Heart right ventricle (tissue), 16 donors: ENCODE measurements around the gene DHTKD1. TPM values are rescaled to one million over a fixed set of nuclear protein-coding genes. Genes with fewer than 3 reads are reported as not detected.
"Not testable (repeated sequence)": the region's sequence is repeated elsewhere in the genome, so short reads cannot be mapped to it uniquely, and the experiment has no call there.

Experiments used
- ATAC-seq, 8 donors: fragments of 200-7000 bp; cut with Tn5 transposase; one replicate each; pipeline ENCODE4 v1.9.1; 2020; ENCODE audit warnings: mild to moderate bottlenecking in 8 of 8, moderate library complexity in 8 of 8, moderate number of reproducible peaks in 1 of 8
- DNase-seq, 2 donors: peaks; one replicate each; pipeline ENCODE4 v3.0.0-alpha.2; 2020
- H3K27ac ChIP-seq, 10 donors: fragments of 200-600 bp; sonication (generic) in 2 of 10; one replicate each; pipeline versions ENCODE4 v1.5.0 to v1.8.0; 2020 to 2022; ENCODE audit warnings: mild to moderate bottlenecking in 3 of 10
- H3K27me3 ChIP-seq, 7 donors: fragments of 200-600 bp; one replicate each; pipeline ENCODE4 v1.8.0; 2021 to 2022; ENCODE audit warnings: mild to moderate bottlenecking in 2 of 7
- H3K36me3 ChIP-seq, 9 donors: fragments of 200-600 bp; sonication (generic) in 1 of 9; one replicate each; pipeline versions ENCODE4 v1.5.0 to v1.8.0; 2020 to 2022; ENCODE audit warnings: mild to moderate bottlenecking in 2 of 9
- H3K4me1 ChIP-seq, 9 donors: fragments of 200-600 bp; sonication (generic) in 1 of 9; one replicate each; pipeline versions ENCODE4 v1.5.0 to v1.8.0; 2020 to 2022; ENCODE audit warnings: mild to moderate bottlenecking in 4 of 9
- H3K4me3 ChIP-seq, 10 donors: fragments of 200-600 bp; sonication (generic) in 2 of 10; one replicate each; pipeline versions ENCODE4 v1.5.0 to v1.8.0; 2020 to 2022; ENCODE audit warnings: mild to moderate bottlenecking in 7 of 10, moderate library complexity in 2 of 10
- H3K9me3 ChIP-seq, 11 donors: fragments of 200-600 bp in 10 of 11; sonication (generic) in 2 of 11; one replicate each; pipeline versions ENCODE4 v1.5.0 to v1.8.0; 2013 to 2022; ENCODE audit warnings: mild to moderate bottlenecking in 2 of 11, control low read depth in 1 of 11, moderate library complexity in 1 of 11
- WGBS, 2 donors: extraction: QIAGEN DNeasy Blood & Tissue Kit; methylation state at CpG; one replicate each; pipeline ENCODE4 v1.1.7; 2013; ENCODE audit warnings: inconsistent platforms in 1 of 2; 5-methylcytosine and 5-hydroxymethylcytosine counted together
- intact Hi-C, 10 donors: fragments of 100-400 bp; cut with DNase I; formaldehyde crosslinking; loops; one replicate each; pipeline versions ENCODE4 v1.11.1 to v1.14.2; 2022
- microRNA-seq, 2 donors: library from miRNA; unstranded; fragments of <30 nt; microRNA quantifications; one replicate each; pipeline ENCODE4 v1.2.0, GENCODE V29; 2021
- polyA plus RNA-seq, 2 donors: library from polyadenylated mRNA; stranded (reverse); fragments of 200-250 nt; gene quantifications; one replicate each; pipeline ENCODE4 v1.2.3, GENCODE V29; 2013
- total RNA-seq, 10 donors: library from RNA; stranded (reverse); fragmentation: NEBNext Ultra II Directional in 3 of 10; extraction: Animal tissue kit (Norgen Biotek cat#: 25700) in 3 of 10; gene quantifications; one replicate each; pipeline versions ENCODE4 v1.2.1 to v1.2.4, GENCODE V29; 2021 to 2023
- TF ChIP-seq, protein P1 (sequence below), 9 donors: fragments of 200-600 bp; sonication (generic) in 2 of 9; IDR thresholded peaks; one replicate each; pipeline versions ENCODE4 v1.5.0 to v1.8.0; 2021 to 2022; ENCODE audit warnings: antibody characterized with exemption in 9 of 9, mild to moderate bottlenecking in 5 of 9, moderate library complexity in 1 of 9
- donor health status: Arrhythmogenic right ventricular cardiomyopathy.
- donor health status: ischemic (EF 13 %, LVEDD 7.1; RV severe dilation, severe dysfunction).
- donor health status: healthy with polysubstance abuse.
- donor health status: DM: no; HTN: yes; CAD: no.
- donor health status: DM: no; HTN: no; CAD: no.
- donor health status: ischemic (EF 25% LVEDD 6.9; RV normal size, moderate dysfunction).
- donor health status: ischemic (EF 25% LVEDD 5.7; RV mildly dilated, moderate dysfunction).
- donor health status: healthy.
- donor health status: DM: yes; HTN: yes; CAD: no.
- donor health status: Ischemic cardiomyopathy.
- donor health status: ischemic (EF 35%, LVEDD 5.7; RV mildly dilated, moderate dysfunction).
- donor health status: nonischemic (EF 11% LVEDD 7.7; RV severe dilation, severe dysfunction).
- donor health status: DM: yes; HTN: yes; CAD: no.
- donor health status: PGD.
- donor health status: ischemic (EF 29% LVEDD 5.4; RV normal size, mild dysfunction).
- donor health status: nonischemic (EF 23%, LVEDD 6.1; RV moderate dilation, normal function).

Gene DHTKD1
- total and polyA plus RNA-seq, 12 donors, result 10.8 to 44.0 (median 30.7) TPM

DNA sequence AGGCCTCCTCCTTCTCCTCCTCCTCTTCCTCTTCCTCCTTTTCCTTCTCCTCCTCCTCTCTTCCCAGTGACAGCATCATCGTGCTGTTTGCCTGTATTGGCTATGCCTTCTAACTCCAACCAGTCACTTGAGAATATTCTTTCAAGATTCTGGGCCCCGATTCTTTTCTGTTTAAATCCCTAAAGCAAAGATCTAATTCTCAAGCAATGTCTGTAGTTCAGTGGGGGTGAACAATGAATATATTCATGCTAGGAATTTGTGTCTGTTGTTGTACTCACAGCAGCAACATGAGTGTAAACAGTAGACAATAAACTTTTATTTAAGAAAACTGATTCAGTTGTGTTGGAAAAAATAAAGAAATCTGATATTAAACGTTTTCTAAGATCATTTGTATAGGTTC lies 96.3 kb downstream of the DHTKD1 start:
- Histone ChIP-seq H3K4me1 (no peaks in the 10 kb centered on the region), H3K27me3 (peaks cover 0 to 8% (median 0%) of the 10 kb centered on the region in 7 donors), H3K27ac (no peak overlapping the region), H3K4me3 (no peak overlapping the region), H3K36me3 (peaks cover 0 to 100% (median 48%) of the 10 kb centered on the region in 9 donors), H3K9me3 (no peaks in the 10 kb centered on the region)
- intact Hi-C loops, result no loop called here
- DNase-seq (no peak), ATAC-seq (no peak)
- 64 to 78% methylated on average over 3 of the region's 3 CpGs for WGBS, 2 donors
- TF ChIP-seq, protein P1, sequence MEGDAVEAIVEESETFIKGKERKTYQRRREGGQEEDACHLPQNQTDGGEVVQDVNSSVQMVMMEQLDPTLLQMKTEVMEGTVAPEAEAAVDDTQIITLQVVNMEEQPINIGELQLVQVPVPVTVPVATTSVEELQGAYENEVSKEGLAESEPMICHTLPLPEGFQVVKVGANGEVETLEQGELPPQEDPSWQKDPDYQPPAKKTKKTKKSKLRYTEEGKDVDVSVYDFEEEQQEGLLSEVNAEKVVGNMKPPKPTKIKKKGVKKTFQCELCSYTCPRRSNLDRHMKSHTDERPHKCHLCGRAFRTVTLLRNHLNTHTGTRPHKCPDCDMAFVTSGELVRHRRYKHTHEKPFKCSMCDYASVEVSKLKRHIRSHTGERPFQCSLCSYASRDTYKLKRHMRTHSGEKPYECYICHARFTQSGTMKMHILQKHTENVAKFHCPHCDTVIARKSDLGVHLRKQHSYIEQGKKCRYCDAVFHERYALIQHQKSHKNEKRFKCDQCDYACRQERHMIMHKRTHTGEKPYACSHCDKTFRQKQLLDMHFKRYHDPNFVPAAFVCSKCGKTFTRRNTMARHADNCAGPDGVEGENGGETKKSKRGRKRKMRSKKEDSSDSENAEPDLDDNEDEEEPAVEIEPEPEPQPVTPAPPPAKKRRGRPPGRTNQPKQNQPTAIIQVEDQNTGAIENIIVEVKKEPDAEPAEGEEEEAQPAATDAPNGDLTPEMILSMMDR (IDR thresholded peaks at IDR 0.05), result no peak

DNA sequence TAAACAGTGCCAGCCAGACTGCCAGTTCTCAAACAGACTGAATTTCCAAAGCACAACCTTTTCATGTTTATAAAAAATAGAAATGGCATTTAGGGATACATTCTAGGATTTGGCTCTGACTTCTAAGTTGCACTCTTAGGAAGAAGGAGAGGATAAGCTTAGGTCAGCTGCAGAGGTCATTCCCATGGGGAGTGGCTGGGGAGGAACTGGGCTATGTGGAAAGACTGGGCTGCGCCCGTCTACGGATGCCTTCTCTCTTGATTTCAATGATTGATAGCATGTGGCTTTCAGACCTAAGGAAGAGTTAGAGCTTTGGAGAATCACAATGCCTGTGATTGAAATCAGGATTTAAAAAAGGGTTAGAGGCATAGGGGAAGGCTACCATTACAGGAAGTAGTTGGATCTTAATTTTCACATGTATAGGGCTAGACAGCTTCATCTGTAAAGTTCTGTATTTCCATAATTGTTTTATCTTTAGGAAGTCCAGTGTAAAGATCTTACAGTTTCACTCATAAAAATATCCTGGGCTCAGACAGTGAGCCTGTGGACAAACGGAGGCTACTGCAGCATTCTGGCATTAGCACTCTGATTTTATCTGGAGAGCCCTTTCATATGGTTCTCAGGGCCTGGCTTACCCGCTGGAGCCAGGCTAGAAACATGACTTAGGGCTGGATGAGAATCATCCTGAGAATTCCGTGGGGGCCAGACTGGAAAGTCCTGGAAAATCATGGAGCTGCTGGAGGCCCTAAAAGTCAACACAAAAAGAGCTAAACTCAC lies 97.4 kb downstream of the DHTKD1 start:
- H3K9me3 ChIP-seq, result no peaks in the 10 kb centered on the region
- WGBS, 2 donors, result 75 to 82% methylated on average over 6 of the region's 6 CpGs
- no peaks in the 10 kb centered on the region for H3K4me1 ChIP-seq
- no peak overlapping the region for H3K4me3 ChIP-seq
- DNase-seq (no peak), ATAC-seq (peak in 1 of 8 donors; percentile 66)
- peaks cover 0 to 100% (median 52%) of the 10 kb centered on the region in 9 donors for H3K36me3 ChIP-seq
- H3K27ac ChIP-seq, result no peak overlapping the region
- intact Hi-C loops, result no loop called here
- TF ChIP-seq, protein P1 (IDR thresholded peaks at IDR 0.05), result no peak
- H3K27me3 ChIP-seq, result peaks cover 0 to 8% (median 0%) of the 10 kb centered on the region in 7 donors

DNA sequence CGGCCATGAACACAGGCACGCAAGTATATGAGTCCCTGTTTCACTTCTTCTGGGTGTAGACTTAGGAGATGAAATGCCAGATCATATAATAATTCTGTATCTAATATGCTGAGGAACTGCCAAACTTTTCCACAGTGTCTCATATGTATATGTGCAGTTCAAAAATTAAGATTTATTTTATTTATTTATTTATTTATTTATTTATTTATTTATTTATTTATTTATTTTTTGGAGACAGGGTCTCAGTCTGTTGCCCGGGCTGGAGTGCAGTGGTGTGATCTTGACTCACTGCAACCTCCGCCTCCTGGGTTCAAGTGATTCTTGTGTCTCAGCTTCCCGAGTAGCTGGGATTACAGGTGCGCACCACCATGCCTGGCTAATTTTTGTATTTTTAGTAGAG lies 102.8 kb downstream of the DHTKD1 start:
- H3K27me3 ChIP-seq, H3K4me3 ChIP-seq, H3K9me3 ChIP-seq, DNase-seq, H3K27ac ChIP-seq, ATAC-seq, intact Hi-C loops, H3K4me1 ChIP-seq: not testable (repeated sequence)
- WGBS, 2 donors, result 87 to 90% methylated on average over 6 of the region's 6 CpGs
- H3K36me3 ChIP-seq, result peaks cover 0 to 100% (median 66%) of the 10 kb centered on the region in 9 donors

Small RNA genes within 50 kb of the gene (microRNA-seq; reads per million reads assigned to microRNA genes)
- gene MIR548AK, result 0 reads per million in 2 donors

Other genes starting within 250 kb of the DHTKD1 start
- 1 to 10 TPM in 2 of 10 donors, under 1 TPM in 8; 0.34 to 1.6 (median 0.76) TPM for gene PROSER2, start 245.6 kb upstream of the DHTKD1 start, total RNA-seq
- gene PROSER2, start 245.6 kb upstream of the DHTKD1 start, polyA plus RNA-seq, result under 1 TPM; 0.51 to 0.80 TPM
- 10 to 100 TPM; 12.1 to 20.2 (median 16.0) TPM for gene UPF2, start 26.1 kb upstream of the DHTKD1 start, total RNA-seq
- gene UPF2, start 26.1 kb upstream of the DHTKD1 start, polyA plus RNA-seq, result 10 to 100 TPM in 1 of 2 donors, 1 to 10 TPM in 1; 7.9 to 13.4 TPM
- 10 to 100 TPM in 8 of 10 donors, 1 to 10 TPM in 2; 5.8 to 17.8 (median 11.1) TPM for gene SEC61A2, start 60.7 kb downstream of the DHTKD1 start, total RNA-seq
- 1 to 10 TPM; 5.9 to 6.2 TPM for gene SEC61A2, start 60.7 kb downstream of the DHTKD1 start, polyA plus RNA-seq
- gene NUDT5, start 126.9 kb downstream of the DHTKD1 start, total RNA-seq, result 10 to 100 TPM in 3 of 10 donors, 1 to 10 TPM in 7; 3.3 to 15.4 (median 7.0) TPM
- gene NUDT5, start 126.9 kb downstream of the DHTKD1 start, polyA plus RNA-seq, result 10 to 100 TPM in 1 of 2 donors, 1 to 10 TPM in 1; 9.7 to 22.9 TPM
- gene CDC123, start 127.2 kb downstream of the DHTKD1 start, total RNA-seq, result 10 to 100 TPM; 35.0 to 57.6 (median 47.3) TPM
- 10 to 100 TPM; 22.2 to 47.5 TPM for gene CDC123, start 127.2 kb downstream of the DHTKD1 start, polyA plus RNA-seq